ENCODE data around the gene CACTIN.

The CACTIN gene

DNA sequence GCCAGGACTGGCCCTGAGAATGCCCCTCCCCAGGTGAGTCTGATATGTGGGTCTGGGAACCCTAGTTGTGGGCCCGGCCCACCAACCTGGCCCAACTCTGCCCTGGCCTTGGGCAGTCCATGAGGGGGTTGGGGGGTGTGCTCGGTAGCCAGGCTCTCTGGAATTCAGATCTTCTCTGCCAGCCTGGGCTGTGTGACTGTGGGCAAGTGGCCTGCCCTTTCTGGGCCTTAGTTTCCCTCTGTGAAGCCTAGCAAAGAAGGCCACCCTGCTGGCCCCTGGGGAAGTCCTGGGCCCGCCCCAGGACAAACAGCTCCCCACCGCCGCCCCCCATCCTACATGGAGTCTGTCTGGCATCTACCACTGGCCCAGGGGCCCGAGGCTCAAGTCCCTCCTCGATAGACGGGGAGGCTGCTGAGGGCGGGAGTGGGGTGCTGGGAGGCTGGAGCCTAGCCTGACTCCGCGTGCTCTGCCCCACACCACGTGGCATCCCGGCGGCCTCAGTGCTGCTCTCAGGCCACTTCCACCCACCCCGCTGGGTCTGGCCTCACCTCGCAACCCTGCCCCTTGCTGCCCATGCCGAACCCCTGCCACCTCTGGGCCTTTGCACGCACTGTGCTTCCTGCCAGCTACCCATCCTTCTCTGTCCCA, 11.6 kb downstream of the CACTIN start:
- Histone ChIP-seq H3K27me3 (ENCODE audit: control insufficient read depth, insufficient read depth, low read length) (no peaks in the 10 kb centered on the region), H3K4me1 (ENCODE audit: control insufficient read depth, insufficient read depth, low read length) (peaks cover 10% of the 10 kb centered on the region), H3K36me3 (ENCODE audit: control insufficient read depth, insufficient read depth, low read length) (peaks cover 13% of the 10 kb centered on the region), H3K4me3 (ENCODE audit: low read length) (no peak overlapping the region), H3K27ac (ENCODE audit: low read depth, low read length) (no peak overlapping the region), H3K9ac (ENCODE audit: low read length) (no peak overlapping the region)

GRCh38 chr19:3613818-3614661, 12.6 kb downstream of the CACTIN start:
- H3K4me1 ChIP-seq (ENCODE audit: control insufficient read depth, insufficient read depth, low read length), result peaks cover 10% of the 10 kb centered on the region
- H3K9ac ChIP-seq (ENCODE audit: low read length), result no peak overlapping the region
- H3K4me3 ChIP-seq (ENCODE audit: low read length), result no peak overlapping the region
- H3K27me3 ChIP-seq (ENCODE audit: control insufficient read depth, insufficient read depth, low read length), result no peaks in the 10 kb centered on the region
- peaks cover 9% of the 10 kb centered on the region for H3K36me3 ChIP-seq (ENCODE audit: control insufficient read depth, insufficient read depth, low read length)
- no peak overlapping the region for H3K27ac ChIP-seq (ENCODE audit: low read depth, low read length)

- H3K4me3 ChIP-seq (ENCODE audit: low read length), result no peak overlapping the region
- H3K9ac ChIP-seq (ENCODE audit: low read length), result no peak overlapping the region
- H3K27me3 ChIP-seq (ENCODE audit: control insufficient read depth, insufficient read depth, low read length), result no peaks in the 10 kb centered on the region
- peaks cover 9% of the 10 kb centered on the region for H3K36me3 ChIP-seq (ENCODE audit: control insufficient read depth, insufficient read depth, low read length)
- H3K27ac ChIP-seq (ENCODE audit: low read depth, low read length), result no peak overlapping the region
- peaks cover 10% of the 10 kb centered on the region for H3K4me1 ChIP-seq (ENCODE audit: control insufficient read depth, insufficient read depth, low read length)
These were observed 13.5 kb downstream of the CACTIN start for GRCh38 chr19:3612901-3613741.

- peaks cover 10% of the 10 kb centered on the region for H3K4me1 ChIP-seq (ENCODE audit: control insufficient read depth, insufficient read depth, low read length)
- no peak overlapping the region for H3K9ac ChIP-seq (ENCODE audit: low read length)
- no peak overlapping the region for H3K27ac ChIP-seq (ENCODE audit: low read depth, low read length)
- no peak overlapping the region for H3K4me3 ChIP-seq (ENCODE audit: low read length)
- H3K27me3 ChIP-seq (ENCODE audit: control insufficient read depth, insufficient read depth, low read length), result no peaks in the 10 kb centered on the region
- H3K36me3 ChIP-seq (ENCODE audit: control insufficient read depth, insufficient read depth, low read length), result peaks cover 9% of the 10 kb centered on the region
These were observed 14.3 kb downstream of the CACTIN start for GRCh38 chr19:3612330-3612729.

- Histone ChIP-seq H3K9ac (ENCODE audit: low read length) (no peak overlapping the region), H3K4me3 (ENCODE audit: low read length) (no peak overlapping the region), H3K27ac (ENCODE audit: low read depth, low read length) (no peak overlapping the region), H3K36me3 (ENCODE audit: control insufficient read depth, insufficient read depth, low read length) (peaks cover 9% of the 10 kb centered on the region), H3K4me1 (ENCODE audit: control insufficient read depth, insufficient read depth, low read length) (peaks cover 10% of the 10 kb centered on the region), H3K27me3 (ENCODE audit: control insufficient read depth, insufficient read depth, low read length) (no peaks in the 10 kb centered on the region)
These were observed 14.7 kb downstream of the CACTIN start for GRCh38 chr19:3611841-3612240.

GRCh38 chr19:3610745-3611717, 15.6 kb downstream of the CACTIN start:
- peaks cover 10% of the 10 kb centered on the region for H3K4me1 ChIP-seq (ENCODE audit: control insufficient read depth, insufficient read depth, low read length)
- H3K4me3 ChIP-seq (ENCODE audit: low read length), result no peak overlapping the region
- H3K27me3 ChIP-seq (ENCODE audit: control insufficient read depth, insufficient read depth, low read length), result no peaks in the 10 kb centered on the region
- no peak overlapping the region for H3K27ac ChIP-seq (ENCODE audit: low read depth, low read length)
- H3K9ac ChIP-seq (ENCODE audit: low read length), result no peak overlapping the region
- peaks cover 9% of the 10 kb centered on the region for H3K36me3 ChIP-seq (ENCODE audit: control insufficient read depth, insufficient read depth, low read length)

DNA sequence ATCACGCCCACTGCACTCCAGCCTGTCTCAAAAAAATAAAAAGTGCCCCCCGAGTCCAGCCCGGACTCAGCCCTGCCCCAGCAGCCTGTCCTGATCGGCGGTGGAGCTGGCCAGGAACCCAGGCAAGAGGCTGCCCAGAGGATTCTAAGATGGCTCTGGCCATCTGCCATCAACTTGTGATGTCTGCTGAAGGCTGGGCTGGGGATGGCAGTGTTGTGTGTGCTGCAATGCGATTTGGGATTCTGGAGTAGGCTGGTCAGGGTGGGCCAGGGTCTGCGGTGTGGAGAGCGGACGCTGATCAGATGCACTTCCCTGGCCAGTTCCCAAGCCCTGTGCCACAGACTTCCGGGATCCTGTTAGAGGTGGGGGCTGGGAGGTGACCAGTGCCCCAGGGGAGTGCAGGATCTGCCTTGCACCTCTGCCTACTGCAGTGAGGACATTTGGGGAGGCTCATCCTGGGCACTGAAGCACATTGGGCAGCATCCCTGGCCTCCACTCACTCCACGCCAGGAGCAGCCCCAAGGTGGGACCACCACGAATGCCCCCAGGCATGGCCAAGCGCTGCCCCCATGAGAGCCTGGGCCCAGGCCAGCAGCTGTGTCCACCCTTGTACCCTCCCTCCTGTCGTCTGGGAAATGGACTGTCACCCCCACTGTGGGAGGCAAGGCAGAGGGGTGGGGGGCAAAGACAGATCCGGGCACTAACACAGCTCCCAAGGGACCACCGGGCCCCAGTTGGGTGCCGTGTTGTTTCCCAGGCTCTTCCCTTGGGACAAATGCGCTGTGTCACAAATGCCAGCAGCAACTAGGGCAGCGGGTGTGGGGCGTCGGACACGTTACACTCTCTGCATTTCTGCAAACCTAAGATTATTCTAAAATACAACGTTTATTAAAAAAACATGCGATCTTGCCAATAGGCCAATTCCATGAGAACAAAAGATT, 16.5 kb downstream of the CACTIN start:
- Histone ChIP-seq H3K27me3 (ENCODE audit: control insufficient read depth, insufficient read depth, low read length) (no peaks in the 10 kb centered on the region), H3K4me3 (ENCODE audit: low read length) (no peak overlapping the region), H3K4me1 (ENCODE audit: control insufficient read depth, insufficient read depth, low read length) (peaks cover 10% of the 10 kb centered on the region), H3K36me3 (ENCODE audit: control insufficient read depth, insufficient read depth, low read length) (peaks cover 9% of the 10 kb centered on the region), H3K9ac (ENCODE audit: low read length) (no peak overlapping the region), H3K27ac (ENCODE audit: low read depth, low read length) (no peak overlapping the region)

- H3K4me1 ChIP-seq (ENCODE audit: control insufficient read depth, insufficient read depth, low read length), result peaks cover 7% of the 10 kb centered on the region
- H3K4me3 ChIP-seq (ENCODE audit: low read length), result no peak overlapping the region
- H3K27ac ChIP-seq (ENCODE audit: low read depth, low read length), result no peak overlapping the region
- no peaks in the 10 kb centered on the region for H3K27me3 ChIP-seq (ENCODE audit: control insufficient read depth, insufficient read depth, low read length)
- no peak overlapping the region for H3K9ac ChIP-seq (ENCODE audit: low read length)
- peaks cover 9% of the 10 kb centered on the region for H3K36me3 ChIP-seq (ENCODE audit: control insufficient read depth, insufficient read depth, low read length)
These were observed 17.8 kb downstream of the CACTIN start for GRCh38 chr19:3608750-3609322.

DNA sequence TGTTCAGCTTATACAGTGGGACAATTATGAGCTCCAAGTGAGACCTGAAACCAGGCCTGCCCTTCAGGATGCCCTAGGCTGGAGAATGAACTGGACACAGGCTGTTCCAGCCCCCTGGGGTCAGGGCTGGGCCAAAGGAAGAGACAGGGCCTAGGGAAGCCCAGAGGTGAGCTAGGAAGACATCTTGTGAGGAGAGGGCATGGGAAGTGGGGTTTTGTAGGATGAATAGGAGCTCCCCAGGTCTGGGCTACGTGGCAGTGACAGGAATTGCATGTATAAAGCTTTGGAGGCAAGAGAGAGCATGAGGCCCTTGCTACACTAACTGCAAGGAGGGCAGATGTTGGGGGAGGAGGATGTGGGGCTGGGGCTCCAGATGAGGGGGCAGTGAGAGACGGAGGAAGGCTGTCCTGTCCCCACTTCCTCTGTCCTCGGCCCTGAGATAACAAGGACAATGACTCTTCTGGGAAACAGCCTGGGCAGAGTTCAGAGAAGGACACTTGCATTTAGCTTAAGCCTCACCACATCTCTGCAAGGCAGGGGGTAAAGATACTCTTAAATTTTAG, 18.4 kb downstream of the CACTIN start:
- Histone ChIP-seq H3K36me3 (ENCODE audit: control insufficient read depth, insufficient read depth, low read length) (peaks cover 9% of the 10 kb centered on the region), H3K27ac (ENCODE audit: low read depth, low read length) (no peak overlapping the region), H3K9ac (ENCODE audit: low read length) (no peak overlapping the region), H3K27me3 (ENCODE audit: control insufficient read depth, insufficient read depth, low read length) (no peaks in the 10 kb centered on the region), H3K4me3 (ENCODE audit: low read length) (peak overlapping the region; percentile 68), H3K4me1 (ENCODE audit: control insufficient read depth, insufficient read depth, low read length) (peaks cover under 1% of the 10 kb centered on the region)

- Histone ChIP-seq H3K4me3 (ENCODE audit: low read length) (peak overlapping the region; percentile 68), H3K9ac (ENCODE audit: low read length) (peak overlapping the region; percentile 6), H3K36me3 (ENCODE audit: control insufficient read depth, insufficient read depth, low read length) (peaks cover 9% of the 10 kb centered on the region), H3K27ac (ENCODE audit: low read depth, low read length) (peak overlapping the region; percentile 64), H3K27me3 (ENCODE audit: control insufficient read depth, insufficient read depth, low read length) (no peaks in the 10 kb centered on the region), H3K4me1 (ENCODE audit: control insufficient read depth, insufficient read depth, low read length) (no peaks in the 10 kb centered on the region)
These were observed 19.1 kb downstream of the CACTIN start for GRCh38 chr19:3607303-3608078.
